Neural cell (in vitro differentiated cells): ENCODE results near the gene PPFIBP1. TPM values are rescaled to one million over a fixed set of nuclear protein-coding genes. Genes with fewer than 3 reads are reported as not detected.
"Not testable (repeated sequence)": the region's sequence is repeated elsewhere in the genome, so short reads cannot be mapped to it uniquely, and the experiment has no call there.

ENCODE experiments used
- H2AFZ ChIP-seq: fragments of 200-600, 300-800 bp; sonication (generic), shearing (Covaris generic); 2 replicates; pipeline ENCODE4 v1.6.0; 2014; ENCODE audit warnings: low read depth, mild to moderate bottlenecking, antibody characterized with exemption, low read length, moderate library complexity
- H3F3A ChIP-seq: fragments of 200-600 bp; shearing (Covaris generic); 2 replicates; pipeline ENCODE4 v1.6.1; 2016; ENCODE audit warnings: mild to moderate bottlenecking, moderate library complexity, mixed read lengths, antibody characterized with exemption, low read length; ENCODE audit not compliant: insufficient read depth, poor library complexity, severe bottlenecking
- H3K27ac ChIP-seq: fragments of 200-600, 300-800 bp; sonication (generic), shearing (Covaris generic); 2 replicates; pipeline ENCODE4 v1.5.1; 2014; ENCODE audit warnings: mild to moderate bottlenecking, low read length, moderate library complexity
- H3K27me3 ChIP-seq: fragments of 300-800, 200-600 bp; sonication (generic), shearing (Covaris generic); 2 replicates; pipeline ENCODE4 v1.6.0; 2014; ENCODE audit warnings: mild to moderate bottlenecking, low read depth, low read length, moderate library complexity; ENCODE audit not compliant: insufficient read depth
- H3K36me3 ChIP-seq: fragments of 300-800, 200-600 bp; sonication (generic), shearing (Covaris generic); 2 replicates; pipeline ENCODE4 v1.5.1; 2014; ENCODE audit warnings: mild to moderate bottlenecking, antibody characterized with exemption, low read length, moderate library complexity; ENCODE audit not compliant: insufficient read depth
- H3K4me2 ChIP-seq: fragments of 300-800, 200-600 bp; sonication (generic), shearing (Covaris generic); 2 replicates; pipeline ENCODE4 v1.6.0; 2014; ENCODE audit warnings: mild to moderate bottlenecking, low read length
- H3K4me3 ChIP-seq: fragments of 300-800, 200-600 bp; sonication (generic), shearing (Covaris generic); 2 replicates; pipeline ENCODE4 v1.5.1; 2014; ENCODE audit warnings: mild to moderate bottlenecking, low read length, moderate library complexity
- H3K79me2 ChIP-seq: fragments of 200-600 bp; shearing (Covaris generic); replicated peaks from 2 replicates; pipeline ENCODE4 v1.6.0; 2014; ENCODE audit warnings: mild to moderate bottlenecking, low read length, moderate library complexity; ENCODE audit not compliant: insufficient read depth
- H3K9ac ChIP-seq: fragments of 300-800, 200-600 bp; sonication (generic), shearing (Covaris generic); 2 replicates; pipeline ENCODE4 v1.6.1; 2016; ENCODE audit warnings: mild to moderate bottlenecking, low read length, mixed read lengths
- H3K9me2 ChIP-seq: fragments of 200-600 bp; shearing (Covaris generic); 2 replicates; pipeline ENCODE4 v1.6.1; 2016; ENCODE audit warnings: mild to moderate bottlenecking, low read length, mixed read lengths; ENCODE audit not compliant: insufficient read depth
- H3K9me3 ChIP-seq: fragments of 200-600, 300-800 bp; sonication (generic), shearing (Covaris generic); 2 replicates; pipeline ENCODE4 v1.6.1; 2016; ENCODE audit warnings: mild to moderate bottlenecking, mixed run types, low read length, moderate library complexity, mixed read lengths
- H4K20me1 ChIP-seq: fragments of 200-600 bp; shearing (Covaris generic); 2 replicates; pipeline ENCODE4 v1.6.1; 2016; ENCODE audit warnings: mild to moderate bottlenecking, mixed run types; ENCODE audit not compliant: insufficient read depth
- EP300 ChIP-seq: fragments of 450-650 bp; conservative IDR thresholded peaks from 2 replicates; pipeline ENCODE4 v1.6.1; 2014; ENCODE audit warnings: antibody characterized with exemption, mild to moderate bottlenecking, moderate library complexity; ENCODE audit not compliant: poor library complexity, severe bottlenecking
- EZH2 ChIP-seq: fragments of 200-600, 300-800 bp; shearing (Covaris generic), sonication (generic); IDR thresholded peaks from 2 replicates; pipeline ENCODE4 v1.6.1; 2014; ENCODE audit warnings: antibody characterized with exemption, low read length, borderline replicate concordance, mild to moderate bottlenecking; ENCODE audit not compliant: insufficient read depth, poor library complexity, severe bottlenecking
- MXI1 ChIP-seq: fragments of 450-650 bp; conservative IDR thresholded peaks from 2 replicates; pipeline ENCODE4 v1.6.1; 2014; ENCODE audit warnings: antibody characterized with exemption, mild to moderate bottlenecking; ENCODE audit not compliant: poor library complexity, severe bottlenecking
- POLR2AphosphoS5 ChIP-seq: IDR thresholded peaks from 2 replicates; pipeline ENCODE4 v1.6.1; 2012
- RAD21 ChIP-seq: fragments of 450-650 bp; conservative IDR thresholded peaks from 2 replicates; pipeline ENCODE4 v1.6.1; 2014; ENCODE audit warnings: antibody characterized with exemption, mild to moderate bottlenecking, moderate library complexity
- SMC3 ChIP-seq: fragments of 450-650 bp; conservative IDR thresholded peaks from 2 replicates; pipeline ENCODE4 v1.6.1; 2014; ENCODE audit warnings: antibody characterized with exemption, mild to moderate bottlenecking, moderate library complexity; ENCODE audit not compliant: poor library complexity
- TAF1 ChIP-seq: IDR thresholded peaks from 2 replicates; pipeline ENCODE4 v1.6.1; 2012; ENCODE audit warnings: low read depth
- polyA plus RNA-seq: library from polyadenylated mRNA; depleted of rRNA; stranded (reverse); fragments of >200 nt; gene quantifications from 2 replicates; pipeline ENCODE4 v1.2.3, GENCODE V29; 2014
- TF ChIP-seq, protein P1 (sequence below): IDR thresholded peaks from 2 replicates; pipeline ENCODE4 v1.6.1; 2012; ENCODE audit warnings: borderline replicate concordance
- TF ChIP-seq, protein P2 (sequence below): fragments of 450-650 bp; IDR thresholded peaks from 2 replicates; pipeline ENCODE4 v1.5.1; 2014; ENCODE audit warnings: antibody characterized with exemption, mild to moderate bottlenecking, moderate library complexity; ENCODE audit not compliant: poor library complexity, severe bottlenecking

Gene PPFIBP1
- polyA plus RNA-seq, 1 donor from 2014 or later = 30.2 TPM

DNA sequence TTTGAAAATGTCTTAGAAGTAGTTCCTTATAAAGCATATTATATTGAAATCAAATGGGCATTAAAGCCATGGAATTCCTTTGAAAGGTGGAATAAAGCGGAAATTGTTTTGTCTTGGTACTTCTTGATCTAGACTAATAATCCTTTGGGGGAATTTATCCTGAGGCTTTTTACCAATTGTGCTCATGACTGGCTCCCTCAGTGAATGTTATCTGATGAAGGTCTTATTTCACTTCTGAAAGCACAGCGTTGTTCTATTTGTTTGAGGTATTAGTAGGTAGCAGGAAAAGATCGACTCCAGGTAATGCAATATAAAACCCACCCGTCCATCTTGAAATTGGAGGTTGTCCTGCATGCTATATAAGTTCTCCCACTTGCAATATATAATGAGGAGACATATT, 64.8 kb downstream of the PPFIBP1 start:
- no peak overlapping the region for H3K27ac ChIP-seq
- no peaks in the 10 kb centered on the region for H3K79me2 ChIP-seq

DNA sequence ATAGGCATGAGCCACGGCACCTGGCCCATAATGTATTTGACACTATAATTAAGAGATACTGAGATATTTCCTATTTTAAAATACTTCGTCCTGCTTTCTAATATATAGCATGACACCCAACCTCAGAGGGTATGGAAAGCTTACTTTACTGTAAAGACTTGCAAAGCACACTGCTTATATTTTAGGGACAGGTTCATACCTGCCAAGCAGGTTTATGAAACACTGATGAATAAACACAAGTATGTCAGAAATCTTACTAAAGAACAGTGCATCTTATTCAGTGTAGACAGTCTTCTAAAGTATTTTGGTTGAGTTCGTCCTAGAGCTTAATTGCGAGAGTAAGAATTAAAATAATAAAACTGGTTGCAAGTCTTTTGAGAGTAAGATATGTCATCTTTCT, 65.4 kb downstream of the PPFIBP1 start:
- Histone ChIP-seq H4K20me1 (no peaks in the 10 kb centered on the region), H2AFZ (no peak overlapping the region), H3K4me2 (no peak overlapping the region), H3K9ac (no peak overlapping the region), H3K9me2 (no peaks in the 10 kb centered on the region), H3K9me3 (no peaks in the 10 kb centered on the region), H3K36me3 (no peaks in the 10 kb centered on the region), H3K27me3 (no peaks in the 10 kb centered on the region), H3K4me3 (no peak overlapping the region), H3K27ac (no peak overlapping the region), H3F3A (no peaks in the 10 kb centered on the region), H3K79me2 (no peaks in the 10 kb centered on the region)
- no peak for TF ChIP-seq MXI1
- TF ChIP-seq, protein P1, sequence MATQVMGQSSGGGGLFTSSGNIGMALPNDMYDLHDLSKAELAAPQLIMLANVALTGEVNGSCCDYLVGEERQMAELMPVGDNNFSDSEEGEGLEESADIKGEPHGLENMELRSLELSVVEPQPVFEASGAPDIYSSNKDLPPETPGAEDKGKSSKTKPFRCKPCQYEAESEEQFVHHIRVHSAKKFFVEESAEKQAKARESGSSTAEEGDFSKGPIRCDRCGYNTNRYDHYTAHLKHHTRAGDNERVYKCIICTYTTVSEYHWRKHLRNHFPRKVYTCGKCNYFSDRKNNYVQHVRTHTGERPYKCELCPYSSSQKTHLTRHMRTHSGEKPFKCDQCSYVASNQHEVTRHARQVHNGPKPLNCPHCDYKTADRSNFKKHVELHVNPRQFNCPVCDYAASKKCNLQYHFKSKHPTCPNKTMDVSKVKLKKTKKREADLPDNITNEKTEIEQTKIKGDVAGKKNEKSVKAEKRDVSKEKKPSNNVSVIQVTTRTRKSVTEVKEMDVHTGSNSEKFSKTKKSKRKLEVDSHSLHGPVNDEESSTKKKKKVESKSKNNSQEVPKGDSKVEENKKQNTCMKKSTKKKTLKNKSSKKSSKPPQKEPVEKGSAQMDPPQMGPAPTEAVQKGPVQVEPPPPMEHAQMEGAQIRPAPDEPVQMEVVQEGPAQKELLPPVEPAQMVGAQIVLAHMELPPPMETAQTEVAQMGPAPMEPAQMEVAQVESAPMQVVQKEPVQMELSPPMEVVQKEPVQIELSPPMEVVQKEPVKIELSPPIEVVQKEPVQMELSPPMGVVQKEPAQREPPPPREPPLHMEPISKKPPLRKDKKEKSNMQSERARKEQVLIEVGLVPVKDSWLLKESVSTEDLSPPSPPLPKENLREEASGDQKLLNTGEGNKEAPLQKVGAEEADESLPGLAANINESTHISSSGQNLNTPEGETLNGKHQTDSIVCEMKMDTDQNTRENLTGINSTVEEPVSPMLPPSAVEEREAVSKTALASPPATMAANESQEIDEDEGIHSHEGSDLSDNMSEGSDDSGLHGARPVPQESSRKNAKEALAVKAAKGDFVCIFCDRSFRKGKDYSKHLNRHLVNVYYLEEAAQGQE = no peak
- TF ChIP-seq POLR2AphosphoS5 = no peak
- TF ChIP-seq TAF1 = no peak
- TF ChIP-seq, protein P2, sequence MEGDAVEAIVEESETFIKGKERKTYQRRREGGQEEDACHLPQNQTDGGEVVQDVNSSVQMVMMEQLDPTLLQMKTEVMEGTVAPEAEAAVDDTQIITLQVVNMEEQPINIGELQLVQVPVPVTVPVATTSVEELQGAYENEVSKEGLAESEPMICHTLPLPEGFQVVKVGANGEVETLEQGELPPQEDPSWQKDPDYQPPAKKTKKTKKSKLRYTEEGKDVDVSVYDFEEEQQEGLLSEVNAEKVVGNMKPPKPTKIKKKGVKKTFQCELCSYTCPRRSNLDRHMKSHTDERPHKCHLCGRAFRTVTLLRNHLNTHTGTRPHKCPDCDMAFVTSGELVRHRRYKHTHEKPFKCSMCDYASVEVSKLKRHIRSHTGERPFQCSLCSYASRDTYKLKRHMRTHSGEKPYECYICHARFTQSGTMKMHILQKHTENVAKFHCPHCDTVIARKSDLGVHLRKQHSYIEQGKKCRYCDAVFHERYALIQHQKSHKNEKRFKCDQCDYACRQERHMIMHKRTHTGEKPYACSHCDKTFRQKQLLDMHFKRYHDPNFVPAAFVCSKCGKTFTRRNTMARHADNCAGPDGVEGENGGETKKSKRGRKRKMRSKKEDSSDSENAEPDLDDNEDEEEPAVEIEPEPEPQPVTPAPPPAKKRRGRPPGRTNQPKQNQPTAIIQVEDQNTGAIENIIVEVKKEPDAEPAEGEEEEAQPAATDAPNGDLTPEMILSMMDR = no peak
- TF ChIP-seq EZH2 = no peak
- TF ChIP-seq SMC3 = no peak
- no peak for TF ChIP-seq EP300
- TF ChIP-seq RAD21 = no peak

More for the DNA sequence above, 64.8 kb downstream of the PPFIBP1 start:
- Histone ChIP-seq H3F3A (no peaks in the 10 kb centered on the region), H2AFZ (no peak overlapping the region), H3K9me2 (no peaks in the 10 kb centered on the region), H4K20me1 (no peaks in the 10 kb centered on the region), H3K27me3 (no peaks in the 10 kb centered on the region), H3K9me3 (no peaks in the 10 kb centered on the region), H3K4me3 (no peak overlapping the region), H3K4me2 (no peak overlapping the region), H3K36me3 (no peaks in the 10 kb centered on the region), H3K9ac (no peak overlapping the region)
- TF ChIP-seq POLR2AphosphoS5 (no peak), SMC3 (no peak), RAD21 (no peak), EZH2 (no peak)
- TF ChIP-seq, protein P2 = no peak

DNA sequence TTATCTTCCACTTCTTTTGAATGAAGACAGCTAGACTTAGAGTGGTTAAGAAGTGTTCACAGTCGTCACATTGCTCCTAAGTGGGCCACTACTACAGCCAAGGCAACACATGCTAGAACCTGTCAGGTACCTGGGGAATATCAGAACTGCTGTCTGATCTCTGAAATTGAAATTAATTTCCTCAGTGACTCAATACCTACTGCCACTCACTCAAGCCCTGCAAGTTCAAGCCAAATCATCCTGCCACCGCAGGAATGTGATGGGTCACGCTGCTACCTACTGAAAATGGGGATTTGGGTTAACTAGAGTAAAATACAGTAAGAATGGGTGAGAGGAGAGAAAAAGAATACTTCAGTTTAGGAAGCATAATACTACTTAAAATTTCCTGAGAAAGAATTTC, 67.7 kb downstream of the PPFIBP1 start:
- H3K4me3 ChIP-seq, H3K79me2 ChIP-seq, H4K20me1 ChIP-seq, H2AFZ ChIP-seq, H3K9me3 ChIP-seq, H3K27ac ChIP-seq, H3F3A ChIP-seq, H3K9me2 ChIP-seq, H3K9ac ChIP-seq, H3K4me2 ChIP-seq, H3K36me3 ChIP-seq, H3K27me3 ChIP-seq: not testable (repeated sequence)
